ENCODE measurements around the gene OR4K17. TPM values are rescaled to one million over a fixed set of nuclear protein-coding genes. Genes with fewer than 3 reads are reported as not detected.

Gene OR4K17
- total and polyA plus RNA-seq, 10 of the 15 experiments (the other 5 are each of a cell fraction or from before 2014, with no cell fraction given), result not detected

DNA sequence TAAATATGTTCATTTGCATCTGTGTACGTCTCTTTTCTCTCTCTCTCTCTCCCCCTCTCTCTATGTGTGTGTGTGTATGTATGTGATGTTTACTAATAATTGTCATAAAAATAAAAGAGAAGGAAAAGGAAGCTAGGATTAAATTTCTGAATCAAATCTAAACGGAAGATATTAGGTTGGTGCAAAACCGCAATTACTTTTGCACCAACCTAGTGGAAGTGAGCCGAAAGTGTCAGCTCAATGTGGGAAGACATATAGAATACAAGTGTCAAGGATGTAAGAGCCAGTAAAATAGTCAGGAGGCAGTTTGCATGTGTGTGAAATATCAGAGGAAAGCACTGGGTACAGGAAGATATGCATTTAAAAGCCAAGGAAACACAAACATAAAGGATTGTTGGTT is 18.5 kb upstream of the OR4K17 start:
- no peaks in the 10 kb centered on the region for H3K4me1 ChIP-seq (ENCODE audit: control insufficient read depth, insufficient read depth, low read length)

More for the DNA sequence above, 18.5 kb upstream of the OR4K17 start:
- DNase-seq (ENCODE audit: low read depth, low spot score) (no peak), FAIRE-seq (no peak), ATAC-seq (no peak)
- no peaks in the 10 kb centered on the region for H3K27me3 ChIP-seq (replicated peaks in 1 of 2; ENCODE audit: control insufficient read depth in 2 of 2, insufficient read depth in 2 of 2, low read length in 1 of 2)
- H3K79me2 ChIP-seq (ENCODE audit: control insufficient read depth, insufficient read depth, low read length), result no peaks in the 10 kb centered on the region
- intact Hi-C loops (cut with micrococcal nuclease; ENCODE audit: unreplicated experiment), result no loop called here
- BruUV-seq (replicated peaks), result no TSS peak
- H3K4me3 ChIP-seq, result no peak overlapping the region
- no peak overlapping the region for H2AFZ ChIP-seq (ENCODE audit: control insufficient read depth, low read depth, low read length)
- ChIA-PET CTCF (no interaction called here), RAD21 (ENCODE audit: unreplicated experiment) (no interaction called here), POLR2A (no interaction called here), SMC1A (ENCODE audit: uncharacterized antibody, unreplicated experiment) (no interaction called here)
- no peaks in the 10 kb centered on the region for H3K36me3 ChIP-seq (ENCODE audit: control insufficient read depth in 2 of 2, insufficient read depth in 2 of 2, low read length in 1 of 2)
- H4K20me1 ChIP-seq (ENCODE audit: control insufficient read depth, insufficient read depth), result no peaks in the 10 kb centered on the region
- H3K9me3 ChIP-seq (replicated peaks; ENCODE audit: control insufficient read depth, insufficient read depth, low read length), result no peaks in the 10 kb centered on the region
- 21% methylated on average over 4 of the region's 4 CpGs for WGBS (ENCODE audit: insufficient coverage, insufficient replicate concordance, low lambda C conversion rate, missing lambda C conversion rate)
- H3K27ac ChIP-seq (ENCODE audit: control insufficient read depth, insufficient read depth), result no peak overlapping the region
- H3K9ac ChIP-seq (ENCODE audit: control insufficient read depth, insufficient read depth, low read length), result no peak overlapping the region
- TF ChIP-seq, protein P1, sequence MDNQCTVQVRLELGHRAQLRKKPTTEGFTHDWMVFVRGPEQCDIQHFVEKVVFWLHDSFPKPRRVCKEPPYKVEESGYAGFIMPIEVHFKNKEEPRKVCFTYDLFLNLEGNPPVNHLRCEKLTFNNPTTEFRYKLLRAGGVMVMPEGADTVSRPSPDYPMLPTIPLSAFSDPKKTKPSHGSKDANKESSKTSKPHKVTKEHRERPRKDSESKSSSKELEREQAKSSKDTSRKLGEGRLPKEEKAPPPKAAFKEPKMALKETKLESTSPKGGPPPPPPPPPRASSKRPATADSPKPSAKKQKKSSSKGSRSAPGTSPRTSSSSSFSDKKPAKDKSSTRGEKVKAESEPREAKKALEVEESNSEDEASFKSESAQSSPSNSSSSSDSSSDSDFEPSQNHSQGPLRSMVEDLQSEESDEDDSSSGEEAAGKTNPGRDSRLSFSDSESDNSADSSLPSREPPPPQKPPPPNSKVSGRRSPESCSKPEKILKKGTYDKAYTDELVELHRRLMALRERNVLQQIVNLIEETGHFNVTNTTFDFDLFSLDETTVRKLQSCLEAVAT (IDR thresholded peaks at IDR 0.05), result no peak
- TF ChIP-seq CBFB (IDR thresholded peaks at IDR 0.05; ENCODE audit: low read depth) (no peak), CHD1 (IDR thresholded peaks at IDR 0.05; ENCODE audit: low read depth, low read length) (no peak), ZSCAN29 (IDR thresholded peaks at IDR 0.05) (no peak), SIX5 (IDR thresholded peaks at IDR 0.05; ENCODE audit: low read depth, low read length, severe bottlenecking) (no peak), NFYB (IDR thresholded peaks at IDR 0.05; ENCODE audit: insufficient read depth, low read depth, low read length) (no peak)
- TF ChIP-seq, protein P2, sequence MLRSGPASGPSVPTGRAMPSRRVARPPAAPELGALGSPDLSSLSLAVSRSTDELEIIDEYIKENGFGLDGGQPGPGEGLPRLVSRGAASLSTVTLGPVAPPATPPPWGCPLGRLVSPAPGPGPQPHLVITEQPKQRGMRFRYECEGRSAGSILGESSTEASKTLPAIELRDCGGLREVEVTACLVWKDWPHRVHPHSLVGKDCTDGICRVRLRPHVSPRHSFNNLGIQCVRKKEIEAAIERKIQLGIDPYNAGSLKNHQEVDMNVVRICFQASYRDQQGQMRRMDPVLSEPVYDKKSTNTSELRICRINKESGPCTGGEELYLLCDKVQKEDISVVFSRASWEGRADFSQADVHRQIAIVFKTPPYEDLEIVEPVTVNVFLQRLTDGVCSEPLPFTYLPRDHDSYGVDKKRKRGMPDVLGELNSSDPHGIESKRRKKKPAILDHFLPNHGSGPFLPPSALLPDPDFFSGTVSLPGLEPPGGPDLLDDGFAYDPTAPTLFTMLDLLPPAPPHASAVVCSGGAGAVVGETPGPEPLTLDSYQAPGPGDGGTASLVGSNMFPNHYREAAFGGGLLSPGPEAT (IDR thresholded peaks at IDR 0.05; ENCODE audit: low read depth), result no peak
- in situ Hi-C loops (cut with MboI), result loop anchor here (10.0 kb wide), 1 partner anchor 53 kb away; no protein-coding TSS in a partner anchor
- no peak overlapping the region for H3K4me2 ChIP-seq (ENCODE audit: control insufficient read depth, insufficient read depth)
